Choroid plexus epithelial cell (primary cell): ENCODE measurements around the gene PTPRK.

Experiments
- DNase-seq: peaks from one replicate; pipeline ENCODE4 v3.0.0-alpha.2; 2010; ENCODE audit warnings: low read depth
- H3K4me3 ChIP-seq: 2 replicates; pipeline ENCODE4 v1.5.1; 2011; ENCODE audit warnings: low read depth, mild to moderate bottlenecking, control low read depth, low read length, moderate library complexity
- TF ChIP-seq, protein P1 (sequence below): conservative IDR thresholded peaks from 2 replicates; pipeline ENCODE4 v1.5.1; 2011; ENCODE audit warnings: low read depth, mild to moderate bottlenecking, control low read depth, inconsistent platforms, low read length, moderate library complexity

Gene PTPRK

DNA sequence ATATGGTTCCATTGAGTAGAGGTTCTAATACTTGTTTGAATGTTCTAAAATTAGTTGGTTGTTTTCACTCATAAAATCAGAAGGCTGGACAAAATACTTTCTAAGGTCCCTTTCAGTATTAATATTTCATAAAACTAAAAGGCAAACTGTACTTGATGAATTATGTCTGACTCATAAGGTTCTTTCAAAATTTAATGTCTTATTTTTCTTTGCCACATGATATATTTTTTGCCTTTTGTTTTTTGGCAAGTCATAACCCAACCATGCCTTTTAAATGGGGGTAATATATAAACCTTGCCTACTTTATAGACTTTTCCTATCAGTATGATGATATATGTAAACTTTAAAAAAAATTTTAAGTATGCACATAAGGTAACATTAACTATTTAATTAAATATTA lies 244.7 kb downstream of the PTPRK start:
- peak; percentile 26 for DNase-seq
- TF ChIP-seq, protein P1, sequence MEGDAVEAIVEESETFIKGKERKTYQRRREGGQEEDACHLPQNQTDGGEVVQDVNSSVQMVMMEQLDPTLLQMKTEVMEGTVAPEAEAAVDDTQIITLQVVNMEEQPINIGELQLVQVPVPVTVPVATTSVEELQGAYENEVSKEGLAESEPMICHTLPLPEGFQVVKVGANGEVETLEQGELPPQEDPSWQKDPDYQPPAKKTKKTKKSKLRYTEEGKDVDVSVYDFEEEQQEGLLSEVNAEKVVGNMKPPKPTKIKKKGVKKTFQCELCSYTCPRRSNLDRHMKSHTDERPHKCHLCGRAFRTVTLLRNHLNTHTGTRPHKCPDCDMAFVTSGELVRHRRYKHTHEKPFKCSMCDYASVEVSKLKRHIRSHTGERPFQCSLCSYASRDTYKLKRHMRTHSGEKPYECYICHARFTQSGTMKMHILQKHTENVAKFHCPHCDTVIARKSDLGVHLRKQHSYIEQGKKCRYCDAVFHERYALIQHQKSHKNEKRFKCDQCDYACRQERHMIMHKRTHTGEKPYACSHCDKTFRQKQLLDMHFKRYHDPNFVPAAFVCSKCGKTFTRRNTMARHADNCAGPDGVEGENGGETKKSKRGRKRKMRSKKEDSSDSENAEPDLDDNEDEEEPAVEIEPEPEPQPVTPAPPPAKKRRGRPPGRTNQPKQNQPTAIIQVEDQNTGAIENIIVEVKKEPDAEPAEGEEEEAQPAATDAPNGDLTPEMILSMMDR = no peak
- no peak overlapping the region for H3K4me3 ChIP-seq

GRCh38 chr6:128275030-128275429 lies 245.4 kb downstream of the PTPRK start:
- TF ChIP-seq, protein P1 = no peak
- DNase-seq = peak; percentile 61
- H3K4me3 ChIP-seq = no peak overlapping the region

DNA sequence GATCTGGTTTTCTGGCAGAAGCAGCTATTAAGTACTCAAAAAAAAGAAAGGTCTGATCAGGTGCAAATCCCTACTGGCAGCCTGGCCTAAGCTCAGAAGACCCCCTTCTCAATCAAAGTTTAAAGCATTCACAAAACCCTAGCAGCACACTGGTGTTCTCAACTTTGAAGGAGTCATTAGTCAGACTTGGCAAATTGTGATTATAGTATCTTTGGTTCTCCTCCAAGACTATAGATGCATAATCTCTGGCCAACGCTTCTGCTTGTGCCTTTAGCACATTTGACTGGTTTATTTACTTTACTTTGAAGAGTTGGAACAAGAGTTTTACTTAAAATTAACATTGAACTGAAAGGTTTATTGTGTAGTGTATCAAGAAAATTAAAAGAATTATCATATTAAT lies 248.9 kb downstream of the PTPRK start:
- TF ChIP-seq, protein P1 = no peak
- DNase-seq = peak; percentile 32

GRCh38 chr6:128271011-128271410 lies 249.4 kb downstream of the PTPRK start:
- no peak for DNase-seq
- TF ChIP-seq, protein P1 = no peak
- no peak overlapping the region for H3K4me3 ChIP-seq

More for the DNA sequence above, 248.9 kb downstream of the PTPRK start:
- no peak overlapping the region for H3K4me3 ChIP-seq

DNA sequence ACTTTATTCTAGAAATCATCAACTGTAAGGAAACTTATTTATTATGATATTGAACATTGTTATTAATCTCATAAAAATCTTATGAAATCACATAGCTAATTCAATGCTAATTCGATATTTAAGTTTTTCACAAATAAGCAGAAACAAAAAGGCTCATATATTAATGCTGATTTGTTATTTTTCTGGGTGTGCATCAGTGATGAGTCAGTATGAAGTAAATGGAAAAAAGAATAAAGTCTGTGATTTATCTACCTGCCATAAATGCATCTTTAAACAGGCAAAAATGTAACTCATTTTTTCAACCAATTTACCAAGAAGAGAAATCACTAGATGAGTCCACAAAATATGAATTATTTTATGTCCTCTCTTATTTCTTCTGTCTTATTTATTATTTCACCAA lies 253.5 kb downstream of the PTPRK start:
- no peak for DNase-seq
- TF ChIP-seq, protein P1 = no peak
- no peak overlapping the region for H3K4me3 ChIP-seq

- no peak overlapping the region for H3K4me3 ChIP-seq
- DNase-seq = no peak
- TF ChIP-seq, protein P1 = no peak
These were observed 254.7 kb downstream of the PTPRK start for GRCh38 chr6:128265706-128266105.
